GM23248 (cell line): ENCODE results near the gene SLC6A1.

ENCODE experiments used
- EZH2 ChIP-seq: fragments of 200-600 bp; sonication (generic); IDR thresholded peaks from 2 replicates; pipeline ENCODE4 v1.6.1; 2018; ENCODE audit warnings: antibody characterized with exemption, mild to moderate bottlenecking; ENCODE audit not compliant: insufficient read depth, poor library complexity, severe bottlenecking
- EZH2phosphoT487 ChIP-seq: fragments of 200-600 bp; sonication (generic); IDR thresholded peaks from 2 replicates; pipeline ENCODE4 v1.6.1; 2018; ENCODE audit warnings: antibody characterized with exemption, moderate library complexity, mild to moderate bottlenecking, low read depth; ENCODE audit not compliant: insufficient read depth

GRCh38 chr3:10972072-10972782 lies 20.3 kb upstream of the SLC6A1 start:
- TF ChIP-seq EZH2phosphoT487 (no peak), EZH2 (no peak)
